WTC11 (cell line): Measurements from ENCODE around the gene EPN3. TPM values are rescaled to one million over a fixed set of nuclear protein-coding genes. Genes with fewer than 3 reads are reported as not detected.
A peak's percentile ranks its signal among the peaks of the same experiment; 100 is the strongest.

ENCODE experiments used
- ATAC-seq: fragments of 200-7000 bp; cut with Tn5 transposase; 2 replicates; pipeline ENCODE4 v1.10.0; 2021; ENCODE audit warnings: mild to moderate bottlenecking, moderate library complexity
- CTCF ChIA-PET: fragments of 300-600 bp; sonication (Branson Sonifier 250); formaldehyde crosslinking; loops from one replicate; lab custom pipeline; 2021; ENCODE audit warnings: antibody characterized with exemption; lab: Charles Lee
- POLR2A ChIA-PET: fragments of 350-600 bp; sonication (Branson Sonifier 250); formaldehyde crosslinking; loops from one replicate; lab custom pipeline; 2021; ENCODE audit warnings: antibody characterized with exemption; lab: Charles Lee
- DNase-seq: peaks from one replicate; pipeline ENCODE4 v3.0.0; 2021; ENCODE audit warnings: low spot score
- H3K27ac Mint-ChIP-seq: 2 replicates; pipeline ENCODE4 v1.8.0; 2021; ENCODE audit warnings: mixed read lengths
- H3K27me3 Mint-ChIP-seq: 2 replicates; pipeline ENCODE4 v1.8.0; 2021; ENCODE audit warnings: low read depth, mild to moderate bottlenecking, moderate library complexity, mixed read lengths
- H3K36me3 Mint-ChIP-seq: 2 replicates; pipeline ENCODE4 v1.8.0; 2021; ENCODE audit warnings: mixed read lengths
- H3K4me1 Mint-ChIP-seq: 2 replicates; pipeline ENCODE4 v1.8.0; 2022; ENCODE audit warnings: mixed read lengths
- H3K4me3 Mint-ChIP-seq: 2 replicates; pipeline ENCODE4 v1.8.0; 2021; ENCODE audit warnings: mild to moderate bottlenecking, moderate library complexity, mixed read lengths
- H3K9me3 Mint-ChIP-seq: 2 replicates; pipeline ENCODE4 v1.8.0; 2021; ENCODE audit warnings: mixed read lengths
- ATF1 ChIP-seq: sonication (generic); formaldehyde crosslinking; IDR thresholded peaks from 2 replicates; pipeline ENCODE4 v1.8.1; 2023; ENCODE audit warnings: mild to moderate bottlenecking, moderate library complexity, missing genetic modification reagents
- CBFB ChIP-seq: sonication (generic); formaldehyde crosslinking; IDR thresholded peaks from 2 replicates; pipeline ENCODE4 v1.8.1; 2022; ENCODE audit warnings: mild to moderate bottlenecking, low read depth, missing genetic modification reagents
- FOXJ3 ChIP-seq: sonication (generic); formaldehyde crosslinking; IDR thresholded peaks from 2 replicates; pipeline ENCODE4 v1.9.0; 2021; ENCODE audit warnings: missing genetic modification reagents, mild to moderate bottlenecking, borderline replicate concordance
- GABPB1 ChIP-seq: sonication (generic); formaldehyde crosslinking; IDR thresholded peaks from 2 replicates; pipeline ENCODE4 v1.8.1; 2023; ENCODE audit warnings: mild to moderate bottlenecking, missing genetic modification reagents
- GRHL2 ChIP-seq: fragments of 250-450 bp; sonication (Bioruptor Pico); IDR thresholded peaks from 2 replicates; pipeline ENCODE4 v1.8.0; 2022; ENCODE audit warnings: mild to moderate bottlenecking, moderate library complexity; ENCODE audit not compliant: insufficient replicate concordance, severe bottlenecking
- MYBL2 ChIP-seq: sonication (generic); formaldehyde crosslinking; IDR thresholded peaks from 2 replicates; pipeline ENCODE4 v1.8.1; 2023; ENCODE audit warnings: mild to moderate bottlenecking, moderate library complexity, missing genetic modification reagents
- NFATC4 ChIP-seq: fragments of 250-450 bp; sonication (Bioruptor Pico); IDR thresholded peaks from 2 replicates; pipeline ENCODE4 v1.9.0; 2021; ENCODE audit warnings: mild to moderate bottlenecking
- PRRX2 ChIP-seq: fragments of 250-450 bp; sonication (Bioruptor Pico); IDR thresholded peaks from 2 replicates; pipeline ENCODE4 v1.8.0; 2021; ENCODE audit warnings: mild to moderate bottlenecking
- TEAD4 ChIP-seq: sonication (generic); formaldehyde crosslinking; IDR thresholded peaks from 2 replicates; pipeline ENCODE4 v1.8.0; 2022; ENCODE audit warnings: mild to moderate bottlenecking, missing genetic modification reagents
- ZNF138 ChIP-seq: sonication (generic); formaldehyde crosslinking; conservative IDR thresholded peaks from 2 replicates; pipeline ENCODE4 v1.8.1; 2022; ENCODE audit warnings: mild to moderate bottlenecking, moderate library complexity, missing genetic modification reagents
- ZNF219 ChIP-seq: sonication (generic); formaldehyde crosslinking; IDR thresholded peaks from 2 replicates; pipeline ENCODE4 v1.8.0; 2023; ENCODE audit warnings: missing genetic modification reagents, mild to moderate bottlenecking, borderline replicate concordance
- total RNA-seq: library from RNA; stranded (reverse); gene quantifications from 3 replicates; pipeline ENCODE4 v1.2.3, GENCODE V29; 2021
- TF ChIP-seq, protein P1 (sequence below): sonication (generic); formaldehyde crosslinking; IDR thresholded peaks from 2 replicates; pipeline ENCODE4 v1.8.1; 2023; ENCODE audit warnings: mild to moderate bottlenecking, missing genetic modification reagents, moderate library complexity
- TF ChIP-seq, protein P2 (sequence below): fragments of 250-450 bp; sonication (Bioruptor Pico); conservative IDR thresholded peaks from 2 replicates; pipeline ENCODE4 v1.9.0; 2021; ENCODE audit warnings: mild to moderate bottlenecking
- TF ChIP-seq, protein P3 (sequence below): fragments of 250-450 bp; sonication (Bioruptor Pico); IDR thresholded peaks from 2 replicates; pipeline ENCODE4 v1.9.0; 2021; ENCODE audit warnings: mild to moderate bottlenecking, borderline replicate concordance

Gene EPN3
- total RNA-seq, 1 experiment from 2014 or later, result 8.8 TPM

DNA sequence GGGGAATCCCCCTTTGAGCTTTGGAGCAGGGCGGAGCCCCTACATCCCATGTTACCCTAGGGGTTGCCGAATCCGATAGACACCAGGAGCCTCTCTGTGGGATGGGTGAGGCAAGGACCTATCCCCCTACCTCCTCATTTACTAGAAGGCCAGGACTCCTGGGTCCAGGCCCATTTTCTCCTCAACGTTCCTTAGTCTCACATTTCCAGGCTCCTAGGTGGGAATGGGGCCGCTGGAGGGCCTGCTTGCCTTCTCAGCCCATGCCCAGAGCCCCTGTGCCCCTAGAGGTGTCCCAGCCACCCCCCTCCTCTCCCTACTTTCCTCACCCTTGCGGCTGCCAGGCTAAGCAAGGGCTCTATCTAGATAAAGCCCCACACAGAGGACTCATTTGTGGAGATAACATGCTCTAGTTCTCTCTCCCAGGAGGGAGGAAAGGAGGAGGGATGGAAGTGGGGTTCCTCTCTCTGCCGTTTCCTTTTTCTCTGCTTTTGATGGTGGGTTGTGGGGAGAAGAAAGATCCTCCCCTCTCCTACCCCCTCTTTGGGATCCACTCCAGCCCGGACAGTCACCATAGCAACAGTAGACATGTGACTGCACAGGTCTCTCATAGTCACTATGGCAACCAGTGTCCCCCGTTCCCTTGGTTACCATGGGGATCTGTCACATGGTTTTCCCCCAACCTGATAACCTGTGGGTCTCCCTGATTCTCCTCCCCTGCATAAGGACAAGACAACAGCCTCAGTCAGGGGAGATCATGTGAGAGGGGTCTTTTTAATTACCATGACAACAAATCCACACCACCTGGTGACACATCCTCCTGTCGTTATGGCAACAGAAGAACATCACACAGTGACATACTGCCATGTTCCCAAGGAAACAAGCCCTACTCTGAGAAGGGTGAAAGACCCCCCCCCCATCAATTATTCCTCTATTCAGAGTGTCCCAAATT is 33.1 kb downstream of the EPN3 start:
- DNase-seq, result no peak
- ChIA-PET POLR2A (no interaction called here), CTCF (interaction anchor here (1.0 to 7.2 kb wide), 5 partner anchors 14 to 63 kb away, joined by 3 to 135 read pairs (median 5); no protein-coding TSS in a partner anchor)
- no peaks in the 10 kb centered on the region for H3K36me3 Mint-ChIP-seq
- no peak for ATAC-seq
- H3K4me1 Mint-ChIP-seq, result peaks cover 40% of the 10 kb centered on the region
- H3K4me3 Mint-ChIP-seq, result no peak overlapping the region; the same call in 1 of the 2 replicates
- TF ChIP-seq TEAD4 (CRISPR knock-in tag), result no peak
- TF ChIP-seq, protein P1, sequence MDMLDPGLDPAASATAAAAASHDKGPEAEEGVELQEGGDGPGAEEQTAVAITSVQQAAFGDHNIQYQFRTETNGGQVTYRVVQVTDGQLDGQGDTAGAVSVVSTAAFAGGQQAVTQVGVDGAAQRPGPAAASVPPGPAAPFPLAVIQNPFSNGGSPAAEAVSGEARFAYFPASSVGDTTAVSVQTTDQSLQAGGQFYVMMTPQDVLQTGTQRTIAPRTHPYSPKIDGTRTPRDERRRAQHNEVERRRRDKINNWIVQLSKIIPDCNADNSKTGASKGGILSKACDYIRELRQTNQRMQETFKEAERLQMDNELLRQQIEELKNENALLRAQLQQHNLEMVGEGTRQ (CRISPR knock-in tag), result peak; percentile 68
- no peak for TF ChIP-seq ZNF138 (CRISPR knock-in tag)
- no peak for TF ChIP-seq MYBL2 (CRISPR knock-in tag)
- TF ChIP-seq, all 79 proteins: peak for 1
- Mint-ChIP-seq H3K27me3 (peaks cover 66% of the 10 kb centered on the region), H3K9me3 (no peaks in the 10 kb centered on the region), H3K27ac (no peak overlapping the region)

DNA sequence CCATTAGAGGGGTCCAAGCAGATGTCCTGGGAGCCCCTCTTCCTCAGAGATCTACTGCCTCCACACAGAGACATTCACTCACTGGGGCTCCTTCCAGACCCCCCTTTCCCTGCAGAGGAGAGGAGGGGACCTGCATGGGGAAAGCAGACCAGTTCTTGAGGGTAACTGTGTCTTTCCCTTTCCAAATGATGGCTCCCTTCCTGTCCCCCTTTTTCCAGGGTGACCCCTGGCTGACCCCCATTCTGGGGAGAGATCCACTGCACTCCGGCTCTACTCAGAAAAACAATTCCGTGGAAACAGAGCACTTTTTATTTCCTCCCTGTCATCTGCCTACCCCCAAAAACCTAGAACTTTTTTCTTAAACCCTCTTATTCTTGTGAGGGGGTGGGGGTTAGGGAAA is 34.4 kb downstream of the EPN3 start:
- CTCF ChIA-PET, result interaction anchor here (1.0 kb wide), 1 partner anchor 59 kb away, joined by 5 read pairs; no protein-coding TSS in a partner anchor
- Mint-ChIP-seq H3K4me3 (no peak overlapping the region), H3K36me3 (no peaks in the 10 kb centered on the region), H3K4me1 (peaks cover 47% of the 10 kb centered on the region), H3K27ac (no peak overlapping the region), H3K9me3 (no peaks in the 10 kb centered on the region), H3K27me3 (peaks cover 59% of the 10 kb centered on the region)
- no peak for ATAC-seq
- POLR2A ChIA-PET, result no interaction called here
- DNase-seq, result no peak
- TF ChIP-seq PRRX2 (CRISPR knock-in tag) (no peak), ZNF219 (CRISPR knock-in tag) (no peak), GRHL2 (CRISPR knock-in tag) (no peak), GABPB1 (CRISPR knock-in tag) (no peak), ATF1 (CRISPR knock-in tag) (no peak), CBFB (CRISPR knock-in tag) (no peak), FOXJ3 (no peak), NFATC4 (CRISPR knock-in tag) (no peak)
- TF ChIP-seq, protein P2, sequence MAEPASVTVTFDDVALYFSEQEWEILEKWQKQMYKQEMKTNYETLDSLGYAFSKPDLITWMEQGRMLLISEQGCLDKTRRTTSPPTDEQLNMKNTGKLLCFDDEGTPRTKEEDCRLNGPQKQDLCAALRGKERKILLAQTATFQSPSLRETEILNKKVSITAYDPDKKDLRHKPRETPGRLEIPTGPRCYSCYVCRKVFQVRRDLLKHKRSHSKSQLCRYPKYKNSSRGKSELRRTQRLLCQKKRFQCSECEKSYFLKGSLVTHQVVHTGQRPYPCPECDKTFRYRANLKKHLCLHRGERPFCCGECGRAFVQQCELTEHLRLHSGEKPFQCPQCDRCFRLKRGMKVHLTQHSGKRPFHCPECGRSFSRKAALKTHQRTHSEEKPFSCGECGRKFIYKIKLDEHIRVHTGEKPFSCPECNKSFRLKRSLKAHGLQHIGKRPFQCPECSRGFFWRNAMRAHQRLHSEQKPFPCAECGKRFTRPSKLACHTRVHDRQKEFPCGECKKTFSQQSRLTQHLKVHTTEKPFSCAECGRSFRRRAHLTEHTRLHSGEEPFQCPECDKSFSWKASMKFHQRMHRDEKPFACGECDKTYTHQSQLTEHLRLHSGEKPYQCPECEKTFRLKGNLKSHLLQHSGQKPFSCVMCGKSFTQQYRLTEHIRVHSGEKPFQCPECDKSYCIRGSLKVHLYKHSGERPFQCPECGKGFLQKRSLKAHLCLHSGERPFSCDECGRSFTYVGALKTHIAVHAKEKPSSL (CRISPR knock-in tag), result no peak
- TF ChIP-seq, protein P3, sequence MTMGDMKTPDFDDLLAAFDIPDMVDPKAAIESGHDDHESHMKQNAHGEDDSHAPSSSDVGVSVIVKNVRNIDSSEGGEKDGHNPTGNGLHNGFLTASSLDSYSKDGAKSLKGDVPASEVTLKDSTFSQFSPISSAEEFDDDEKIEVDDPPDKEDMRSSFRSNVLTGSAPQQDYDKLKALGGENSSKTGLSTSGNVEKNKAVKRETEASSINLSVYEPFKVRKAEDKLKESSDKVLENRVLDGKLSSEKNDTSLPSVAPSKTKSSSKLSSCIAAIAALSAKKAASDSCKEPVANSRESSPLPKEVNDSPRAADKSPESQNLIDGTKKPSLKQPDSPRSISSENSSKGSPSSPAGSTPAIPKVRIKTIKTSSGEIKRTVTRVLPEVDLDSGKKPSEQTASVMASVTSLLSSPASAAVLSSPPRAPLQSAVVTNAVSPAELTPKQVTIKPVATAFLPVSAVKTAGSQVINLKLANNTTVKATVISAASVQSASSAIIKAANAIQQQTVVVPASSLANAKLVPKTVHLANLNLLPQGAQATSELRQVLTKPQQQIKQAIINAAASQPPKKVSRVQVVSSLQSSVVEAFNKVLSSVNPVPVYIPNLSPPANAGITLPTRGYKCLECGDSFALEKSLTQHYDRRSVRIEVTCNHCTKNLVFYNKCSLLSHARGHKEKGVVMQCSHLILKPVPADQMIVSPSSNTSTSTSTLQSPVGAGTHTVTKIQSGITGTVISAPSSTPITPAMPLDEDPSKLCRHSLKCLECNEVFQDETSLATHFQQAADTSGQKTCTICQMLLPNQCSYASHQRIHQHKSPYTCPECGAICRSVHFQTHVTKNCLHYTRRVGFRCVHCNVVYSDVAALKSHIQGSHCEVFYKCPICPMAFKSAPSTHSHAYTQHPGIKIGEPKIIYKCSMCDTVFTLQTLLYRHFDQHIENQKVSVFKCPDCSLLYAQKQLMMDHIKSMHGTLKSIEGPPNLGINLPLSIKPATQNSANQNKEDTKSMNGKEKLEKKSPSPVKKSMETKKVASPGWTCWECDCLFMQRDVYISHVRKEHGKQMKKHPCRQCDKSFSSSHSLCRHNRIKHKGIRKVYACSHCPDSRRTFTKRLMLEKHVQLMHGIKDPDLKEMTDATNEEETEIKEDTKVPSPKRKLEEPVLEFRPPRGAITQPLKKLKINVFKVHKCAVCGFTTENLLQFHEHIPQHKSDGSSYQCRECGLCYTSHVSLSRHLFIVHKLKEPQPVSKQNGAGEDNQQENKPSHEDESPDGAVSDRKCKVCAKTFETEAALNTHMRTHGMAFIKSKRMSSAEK (CRISPR knock-in tag), result no peak
